HuH-7 (cell line): ENCODE results near the gene ZPR1.
A peak's percentile ranks its signal among the peaks of the same experiment; 100 is the strongest.

Experiments used
- DNase-seq: peaks from one replicate; pipeline ENCODE4 v3.0.0; 2011; ENCODE audit warnings: low spot score

ZPR1 gene

DNA sequence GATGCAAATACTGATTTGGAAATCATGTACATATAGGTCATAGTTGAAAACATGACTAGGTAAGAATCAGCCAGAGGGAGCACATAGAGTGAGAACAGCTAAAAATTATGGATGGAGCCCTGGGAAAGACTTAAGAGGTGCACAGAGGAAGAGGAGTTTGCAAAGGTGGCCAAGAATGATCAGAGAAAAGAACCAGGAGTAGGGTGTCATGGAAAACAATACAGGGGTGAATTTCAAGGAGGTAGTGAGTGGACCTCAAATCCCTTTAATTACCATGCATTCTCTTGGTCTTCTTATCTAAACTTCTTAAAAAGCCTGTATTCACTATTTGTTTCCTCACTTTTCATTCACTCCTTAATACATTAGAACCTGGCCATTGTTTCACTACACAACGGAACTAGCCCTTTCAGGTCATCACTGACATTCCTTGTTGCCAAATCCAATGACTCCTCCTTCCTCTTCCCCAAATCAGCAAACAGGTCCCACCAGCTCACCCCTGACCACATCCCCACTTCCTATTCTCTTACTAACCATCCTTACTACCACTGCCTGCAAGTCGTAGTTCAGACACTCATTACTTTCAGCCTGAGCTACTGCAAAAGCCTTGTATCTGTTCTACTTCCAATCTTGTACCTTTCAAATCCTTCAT, 37.6 kb downstream of the ZPR1 start:
- no peak for DNase-seq

DNA sequence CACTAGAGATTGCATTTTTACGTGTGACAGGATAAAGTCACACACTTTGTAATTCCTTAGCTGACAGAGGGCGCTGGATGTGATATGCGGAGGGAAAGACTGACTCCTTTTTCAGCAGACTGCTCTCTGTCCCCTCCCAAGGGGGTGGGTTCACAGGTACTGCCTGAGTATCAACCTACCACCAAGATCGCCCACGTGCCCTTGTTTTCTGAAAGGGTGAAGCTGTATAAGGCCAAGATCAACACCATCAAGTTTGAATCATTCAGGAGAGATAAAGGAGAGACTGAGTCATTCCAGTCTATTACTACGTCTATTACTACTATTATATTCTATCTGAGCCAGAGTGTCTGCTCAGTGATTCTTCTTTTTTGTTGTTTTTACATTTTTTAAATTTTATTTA, 45.7 kb downstream of the ZPR1 start:
- DNase-seq: no peak

DNA sequence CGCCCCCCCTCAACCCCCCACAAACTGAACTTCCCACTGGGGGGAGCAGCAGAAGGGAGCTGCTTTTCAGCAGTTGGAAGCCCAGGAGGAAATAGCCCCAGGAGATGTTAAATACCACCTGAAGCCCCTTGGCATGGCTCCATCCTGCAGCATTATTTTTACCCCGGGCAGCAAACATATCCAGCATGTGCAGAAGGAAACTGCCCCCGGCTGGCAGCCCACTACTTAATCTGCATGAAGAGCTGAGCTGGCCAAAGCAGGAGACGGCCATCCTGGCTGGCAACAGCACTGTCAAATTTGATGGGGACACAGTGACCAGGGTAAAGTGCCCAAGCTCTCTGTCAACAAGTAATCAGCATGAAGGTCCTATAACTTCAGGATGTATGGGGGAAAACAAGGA, 47.1 kb downstream of the ZPR1 start:
- no peak for DNase-seq

DNA sequence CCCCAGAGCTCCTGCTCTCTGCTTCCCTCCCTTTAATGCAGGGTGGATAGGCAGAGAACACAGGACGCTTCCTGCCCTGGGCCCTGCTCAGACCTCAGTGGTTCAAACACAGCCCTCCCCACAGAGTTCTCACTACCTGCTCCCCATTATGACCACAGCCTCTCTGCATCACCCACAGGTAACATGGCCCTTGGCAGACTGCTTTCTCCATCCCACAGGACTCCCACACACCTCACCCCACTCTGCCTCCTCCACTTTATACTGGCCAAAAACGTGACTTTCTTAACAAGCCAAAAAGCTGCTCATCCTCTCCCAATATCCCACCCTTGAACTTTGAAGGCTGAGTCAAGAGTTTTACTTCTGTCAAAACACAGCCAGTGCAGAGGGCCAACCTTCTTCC, 48.8 kb downstream of the ZPR1 start:
- no peak for DNase-seq

DNA sequence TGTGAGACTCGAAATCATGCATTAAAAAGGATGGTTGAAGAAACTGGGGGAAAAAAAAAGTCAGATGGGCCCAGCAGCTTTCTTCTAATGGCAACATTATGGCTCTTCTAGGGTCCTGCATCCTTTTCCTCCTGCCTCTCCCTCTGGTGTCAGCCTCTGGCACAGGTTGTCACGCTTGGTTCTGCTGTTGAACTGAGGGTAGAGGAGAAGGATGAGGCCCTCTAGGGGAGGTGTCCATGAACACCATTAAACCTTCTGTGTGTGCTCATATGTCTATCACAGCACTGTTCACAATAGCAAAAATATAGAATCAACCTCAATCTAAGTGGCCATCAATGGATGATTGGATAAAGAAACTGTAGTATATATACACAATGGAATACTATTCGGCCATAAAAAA, 51.1 kb downstream of the ZPR1 start:
- DNase-seq: peak; percentile 34

DNA sequence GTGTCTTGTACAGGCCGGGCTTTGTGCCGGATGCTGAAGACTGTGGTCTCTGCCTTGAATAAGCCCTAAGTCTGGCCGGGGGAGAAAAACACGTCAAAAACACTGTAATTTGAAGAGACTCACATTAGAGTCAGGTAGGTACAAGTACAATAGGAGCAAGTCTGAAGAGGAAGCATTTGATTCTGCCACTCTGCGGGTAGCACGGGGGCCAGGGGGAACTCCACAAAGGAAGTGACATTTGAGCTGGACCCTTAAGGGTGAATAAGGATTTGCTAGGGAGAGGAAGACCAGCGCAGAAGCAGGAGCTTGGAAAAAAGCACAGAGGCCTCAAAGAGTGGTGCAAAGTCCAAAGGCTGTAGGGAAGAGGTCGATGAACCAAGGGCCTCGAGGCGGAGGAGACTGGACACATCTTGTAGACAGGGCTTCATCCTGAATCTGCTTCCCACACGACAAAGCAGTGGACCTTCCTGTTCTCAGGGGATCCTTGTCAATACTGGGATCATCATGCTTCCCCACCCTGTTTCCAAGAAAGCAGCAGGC, 53.8 kb downstream of the ZPR1 start:
- DNase-seq: no peak

DNA sequence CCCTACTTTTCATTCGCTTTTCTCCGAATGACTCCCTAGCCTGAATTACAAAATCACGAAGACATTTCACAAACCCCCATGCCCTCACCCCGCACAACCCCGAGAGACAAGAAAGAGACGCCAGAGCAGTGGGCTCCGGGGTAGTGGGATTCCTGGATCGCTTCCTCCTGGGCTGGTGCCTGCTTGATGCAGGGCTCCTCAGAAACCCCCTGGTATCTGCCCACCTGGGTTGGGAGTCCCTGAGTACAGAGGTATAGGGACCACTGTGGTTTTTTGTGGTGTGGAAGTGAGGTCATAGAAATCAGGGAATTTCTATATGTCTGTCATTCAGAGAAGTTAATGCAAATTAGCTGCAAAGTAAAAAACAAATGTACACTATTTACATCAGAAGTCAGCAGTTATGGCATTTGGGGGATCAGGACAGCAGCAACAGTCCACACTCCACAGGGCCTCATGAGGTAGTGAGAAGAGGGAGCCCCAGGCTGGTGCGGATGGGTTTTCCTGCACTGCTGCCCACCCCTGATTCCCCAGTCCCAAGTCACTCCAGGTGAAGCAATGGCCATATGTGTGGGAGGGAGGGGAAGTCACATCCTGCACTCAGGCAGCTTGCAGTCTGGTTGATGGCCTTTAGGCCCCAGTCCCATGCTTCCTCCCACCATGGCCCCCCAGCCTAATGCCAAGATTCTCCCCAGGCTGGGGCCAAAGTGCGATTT, 54.6 kb downstream of the ZPR1 start:
- DNase-seq: no peak

DNA sequence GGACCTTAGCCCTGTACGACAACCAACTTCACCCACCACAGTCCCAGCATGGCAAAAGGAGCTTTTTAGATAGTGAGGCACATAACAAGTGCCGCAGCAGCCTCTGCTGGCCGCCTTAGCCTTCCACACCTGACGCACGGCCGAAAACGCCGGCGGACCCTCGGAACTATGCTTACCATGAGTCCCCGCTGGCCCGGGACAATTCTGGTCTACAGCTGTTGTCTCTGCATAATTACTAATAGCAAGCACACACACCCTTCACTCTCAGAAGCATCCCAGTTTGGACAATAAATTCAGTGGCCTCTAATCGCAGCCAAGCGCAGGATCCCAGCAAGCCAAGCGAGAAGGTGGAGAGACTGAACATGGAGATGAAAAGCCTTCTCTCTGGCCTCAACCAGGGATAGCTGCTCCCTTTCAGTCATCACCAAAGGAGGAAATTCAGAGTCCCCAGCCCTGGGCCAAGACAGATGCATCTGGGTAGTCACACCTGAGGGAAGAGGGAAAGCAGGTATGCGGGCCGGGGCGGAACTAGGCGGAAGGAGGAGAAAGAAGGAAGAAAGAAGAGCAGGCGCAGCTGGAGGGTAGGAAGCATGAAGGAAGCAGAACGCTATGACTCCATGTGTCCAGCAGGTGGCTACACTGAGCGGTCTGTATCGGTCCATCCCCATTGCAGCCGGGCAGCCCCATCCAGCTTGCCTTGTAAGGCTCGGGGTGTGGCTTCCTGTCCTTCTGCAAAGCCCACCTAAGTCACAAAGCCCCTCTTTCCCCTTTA, 55.4 kb downstream of the ZPR1 start:
- DNase-seq: peak; percentile 87

DNA sequence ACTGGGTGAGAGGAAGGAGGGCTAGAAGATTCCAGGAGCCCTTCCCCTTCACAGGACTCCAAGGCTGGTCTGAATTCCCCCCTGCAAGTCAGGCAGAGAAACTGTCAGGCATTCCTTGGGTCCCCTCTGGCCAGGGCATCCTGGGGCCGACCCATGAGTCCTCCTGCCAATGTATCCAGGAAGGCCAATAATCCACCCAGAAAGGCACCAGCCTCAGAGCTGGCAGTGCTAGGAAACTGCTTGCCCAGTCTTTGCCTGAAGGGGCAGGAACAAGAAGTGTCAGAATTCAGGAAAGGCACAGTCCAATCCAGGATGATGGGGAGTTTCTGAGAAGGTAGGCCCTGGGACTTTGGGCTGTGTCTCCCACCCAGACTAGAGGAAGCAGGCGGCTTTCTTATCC, 56.0 kb downstream of the ZPR1 start:
- no peak for DNase-seq

DNA sequence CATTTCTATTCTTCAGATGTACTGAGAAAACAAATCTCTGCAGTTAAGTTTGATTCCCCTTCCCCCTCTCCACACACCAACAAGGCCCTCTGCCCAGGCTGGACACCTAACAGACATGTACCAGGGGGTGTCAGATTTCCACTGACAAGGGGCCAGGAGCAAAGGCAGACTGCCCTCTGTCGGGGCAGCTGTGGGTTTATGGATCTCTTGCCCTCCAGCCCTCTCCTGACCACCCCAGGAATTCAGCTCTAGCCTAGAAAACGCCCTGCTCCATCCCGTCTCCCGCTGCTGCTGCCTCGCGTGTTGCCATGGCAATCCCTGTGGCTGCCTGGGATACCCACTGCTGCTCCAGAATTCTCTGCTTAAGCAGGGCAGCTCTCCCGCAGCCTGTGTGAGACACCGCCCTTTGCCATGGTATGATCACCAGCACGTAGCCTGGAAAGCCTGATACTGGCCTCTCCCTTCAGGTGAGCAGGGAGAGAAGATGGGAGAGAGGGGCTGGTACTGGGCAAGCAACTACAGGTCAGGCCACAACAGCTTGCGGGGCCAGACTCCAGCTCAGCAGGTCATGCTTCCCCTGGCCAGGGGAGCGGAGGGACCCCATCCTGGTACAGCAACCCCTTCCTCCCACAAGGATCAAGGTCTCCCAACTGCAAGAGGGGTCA, 56.6 kb downstream of the ZPR1 start:
- peak; percentile 24 for DNase-seq

DNA sequence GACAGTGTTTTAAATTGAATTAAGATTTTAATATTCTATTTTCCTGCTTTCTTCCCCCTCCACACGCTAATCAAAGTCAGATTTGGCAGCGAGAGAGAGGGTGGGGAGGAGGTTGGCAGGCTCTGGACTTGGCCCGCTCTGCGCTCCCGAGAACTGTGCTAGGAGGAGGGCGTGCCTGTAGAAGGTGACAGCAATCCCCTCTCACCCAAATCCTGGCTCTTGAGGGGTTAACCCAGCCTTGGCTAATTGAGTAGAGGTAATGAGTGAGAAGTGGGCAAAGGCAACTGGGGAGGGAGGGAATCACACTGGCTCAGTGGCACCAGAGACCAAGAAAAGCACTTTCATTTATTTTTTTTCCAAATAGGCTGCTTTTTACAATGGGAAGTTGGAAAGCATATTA, 57.2 kb downstream of the ZPR1 start:
- no peak for DNase-seq

DNA sequence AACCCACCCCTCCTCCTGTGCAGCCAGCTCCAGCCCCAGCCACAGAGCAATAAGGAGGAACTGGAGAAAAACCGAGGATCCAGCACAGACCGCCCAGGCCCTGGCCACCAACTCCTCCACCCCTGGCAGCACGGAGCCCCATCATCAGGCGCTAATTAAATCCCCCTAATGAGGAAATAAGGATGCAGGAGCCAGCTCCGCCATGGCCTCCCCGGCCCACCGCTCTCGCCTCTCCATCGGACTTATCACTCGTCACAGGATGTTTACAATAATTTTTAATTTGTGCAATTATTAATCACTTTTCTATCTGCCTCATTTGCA, 57.6 kb downstream of the ZPR1 start:
- no peak for DNase-seq

DNA sequence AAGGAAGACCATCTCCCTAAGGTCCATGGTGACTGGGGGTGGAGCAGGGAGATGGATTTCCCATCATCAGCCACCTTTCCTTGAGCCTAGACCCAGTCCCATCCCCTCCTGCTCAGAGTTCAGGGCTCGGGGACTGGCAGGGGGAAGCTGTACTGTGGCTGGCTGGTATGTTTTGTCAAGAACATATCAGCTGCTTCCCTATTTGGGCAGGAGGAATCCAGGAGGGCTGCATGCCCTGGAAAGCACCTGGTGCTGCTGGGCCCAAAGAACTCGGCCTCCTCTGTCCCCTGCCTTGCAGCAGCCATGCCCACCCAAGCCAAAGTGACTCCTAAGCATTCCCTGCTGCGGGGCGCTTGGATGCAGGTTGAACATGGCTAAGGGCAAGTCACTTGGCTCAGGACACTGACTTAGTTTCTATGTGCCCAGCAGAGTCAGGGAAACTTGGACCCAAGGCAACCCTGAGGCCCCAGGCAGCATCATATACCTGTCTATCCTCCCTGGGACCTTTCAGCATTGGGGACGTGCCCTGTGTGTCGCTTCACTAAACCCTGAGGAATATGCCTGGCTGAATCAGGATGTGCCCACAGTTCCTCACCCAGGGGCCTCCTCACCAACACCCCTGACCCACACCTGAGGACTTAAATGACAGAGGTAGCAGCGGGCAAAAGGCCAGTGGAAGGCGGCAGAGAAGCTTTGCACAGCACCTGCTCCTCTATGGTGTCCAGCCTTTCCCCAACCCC, 58.2 kb downstream of the ZPR1 start:
- no peak for DNase-seq

DNA sequence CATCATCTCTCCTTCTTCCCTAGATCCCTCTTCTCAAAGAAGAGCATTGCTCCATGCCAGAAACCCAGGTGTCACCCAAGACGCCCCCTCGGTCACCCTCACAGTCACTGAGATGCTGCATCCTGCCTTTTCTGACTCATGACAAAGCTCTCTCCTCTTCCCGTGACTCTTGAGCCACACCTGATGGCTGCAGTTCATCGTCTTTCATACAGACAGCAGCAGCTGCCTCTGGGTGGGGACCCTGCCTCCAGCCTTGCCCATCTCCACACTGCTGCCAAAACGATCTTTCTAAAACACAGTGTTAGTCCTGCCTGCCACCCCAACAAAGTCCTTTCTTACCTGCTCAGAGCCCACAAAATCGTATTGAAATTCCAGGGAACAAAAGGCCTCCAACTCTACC, 59.8 kb downstream of the ZPR1 start:
- no peak for DNase-seq

DNA sequence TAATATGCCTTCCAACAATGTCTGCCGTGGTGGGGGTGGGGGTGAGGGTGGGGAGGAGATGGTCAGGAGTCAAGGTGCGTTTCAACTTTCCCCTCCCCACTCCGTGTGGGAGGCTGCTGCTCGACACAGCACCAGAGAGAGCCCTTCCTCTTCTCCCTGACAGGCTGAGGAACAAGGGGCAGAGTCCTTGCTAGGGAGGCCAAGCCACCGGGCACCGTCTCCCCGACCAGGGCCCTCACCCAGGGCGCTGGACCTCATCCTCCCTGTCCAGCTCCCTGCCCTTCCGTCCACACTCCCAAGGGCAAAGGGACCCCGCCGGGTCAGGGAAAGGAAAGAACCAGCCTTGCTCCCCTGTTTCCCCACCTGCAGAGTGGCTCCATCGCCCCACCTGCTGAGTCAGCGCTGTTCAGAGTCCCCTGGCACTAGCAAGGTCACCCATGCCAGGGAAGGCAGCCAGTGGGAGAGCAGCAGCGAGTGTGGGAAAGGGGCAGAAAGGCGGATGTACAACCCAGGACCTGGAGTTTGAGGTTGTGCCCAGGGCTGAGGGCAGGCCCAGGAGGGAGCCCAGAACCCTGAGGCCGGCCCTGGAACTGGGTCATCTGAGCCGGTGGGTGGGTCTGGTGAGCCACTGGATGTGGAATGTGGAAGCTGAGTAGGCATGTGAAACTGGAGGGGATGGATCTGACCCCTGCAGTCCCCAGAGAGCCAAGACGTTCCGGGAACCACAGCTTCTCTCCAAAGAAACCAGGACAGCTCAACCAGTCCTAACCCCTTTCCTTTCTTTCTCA, 62.2 kb downstream of the ZPR1 start:
- DNase-seq: no peak

DNA sequence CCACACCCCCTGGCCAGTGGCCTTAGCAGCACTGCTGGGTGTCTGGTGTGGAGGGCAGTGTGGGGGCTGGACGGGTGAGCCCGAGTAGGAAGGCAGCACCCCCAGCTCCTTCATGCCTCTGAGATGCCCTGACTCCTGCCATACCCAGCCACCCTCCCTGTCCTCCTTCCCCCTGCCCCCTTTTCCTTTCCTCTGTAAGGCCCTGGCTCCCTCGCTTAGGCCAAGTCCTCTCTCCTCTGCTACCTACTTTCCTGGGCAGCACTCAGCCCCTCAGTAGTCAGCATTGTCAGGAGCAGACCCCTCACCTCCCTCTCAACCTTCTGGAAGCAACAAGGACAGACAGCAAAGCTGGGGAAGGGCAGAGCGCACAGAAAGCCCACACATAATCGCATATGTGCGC, 63.0 kb downstream of the ZPR1 start:
- no peak for DNase-seq
